Fibroblast of skin of abdomen (primary cell): Measurements from ENCODE around the gene LRRC3C.

Source experiments
- DNase-seq: peaks from one replicate; pipeline ENCODE4 v3.0.0-alpha.2; 2013

LRRC3C gene

GRCh38 chr17:39923836-39924690 lies 3.5 kb upstream of the LRRC3C start:
- DNase-seq: no peak

GRCh38 chr17:39924691-39925055 lies 2.9 kb upstream of the LRRC3C start:
- no peak for DNase-seq

- no peak for DNase-seq
Observed at GRCh38 chr17:39925282-39926134, 2.0 kb upstream of the LRRC3C start.

GRCh38 chr17:39926135-39926587 lies 1.4 kb upstream of the LRRC3C start:
- DNase-seq: no peak

- peak; percentile 4 for DNase-seq
Observed at GRCh38 chr17:39926588-39927100, 888 bp upstream of the LRRC3C start.

- no peak for DNase-seq
Observed at GRCh38 chr17:39927929-39928857, 661 bp downstream of the LRRC3C start.

GRCh38 chr17:39928858-39929645 lies 1.5 kb downstream of the LRRC3C start:
- peak; percentile 95 for DNase-seq

GRCh38 chr17:39929646-39930407 lies 2.3 kb downstream of the LRRC3C start:
- DNase-seq: peak; percentile 88

GRCh38 chr17:39933912-39934311 lies 6.4 kb downstream of the LRRC3C start:
- DNase-seq: no peak

GRCh38 chr17:39934324-39934723 lies 6.8 kb downstream of the LRRC3C start:
- no peak for DNase-seq

GRCh38 chr17:39935909-39936308 lies 8.4 kb downstream of the LRRC3C start:
- DNase-seq: no peak

GRCh38 chr17:39937447-39937846 lies 9.9 kb downstream of the LRRC3C start:
- DNase-seq: no peak

GRCh38 chr17:39938140-39938869 lies 10.8 kb downstream of the LRRC3C start:
- no peak for DNase-seq

GRCh38 chr17:39939106-39939505 lies 11.6 kb downstream of the LRRC3C start:
- no peak for DNase-seq

GRCh38 chr17:39939588-39940419 lies 12.3 kb downstream of the LRRC3C start:
- DNase-seq: peak; percentile 89

- no peak for DNase-seq
Observed at GRCh38 chr17:39943702-39944392, 16.3 kb downstream of the LRRC3C start.

GRCh38 chr17:39944393-39944711 lies 16.8 kb downstream of the LRRC3C start:
- no peak for DNase-seq

- no peak for DNase-seq
Observed at GRCh38 chr17:39946551-39947330, 19.2 kb downstream of the LRRC3C start.
